Iris pigment epithelial cell (primary cell): ENCODE measurements around the gene FAM13C.
A peak's percentile ranks its signal among the peaks of the same experiment; 100 is the strongest.
"Not testable (repeated sequence)": the region's sequence is repeated elsewhere in the genome, so short reads cannot be mapped to it uniquely, and the experiment has no call there.

Experiments used
- DNase-seq: peaks from one replicate; pipeline ENCODE4 v3.0.0-alpha.2; 2011; ENCODE audit warnings: low read depth

Gene FAM13C

DNA sequence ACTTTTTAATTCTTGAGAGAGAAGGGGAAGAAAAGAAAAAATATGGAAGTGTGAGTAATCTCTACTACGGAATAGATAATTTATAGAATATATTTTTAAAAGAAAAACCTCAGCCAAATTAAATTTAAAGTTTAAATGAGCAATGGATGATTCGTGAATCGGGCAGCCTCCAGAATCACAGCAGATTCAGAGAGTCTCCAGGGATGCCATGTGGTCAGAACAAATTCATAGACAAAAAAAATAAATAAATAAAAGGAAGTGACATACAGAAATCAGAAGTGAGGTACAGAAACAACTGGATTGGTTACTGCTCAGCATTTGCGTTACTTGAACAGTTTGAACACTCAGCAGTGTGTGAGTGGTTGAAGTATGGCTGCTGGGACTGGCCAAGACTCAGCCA is 132.9 kb downstream of the FAM13C start:
- no peak for DNase-seq

DNA sequence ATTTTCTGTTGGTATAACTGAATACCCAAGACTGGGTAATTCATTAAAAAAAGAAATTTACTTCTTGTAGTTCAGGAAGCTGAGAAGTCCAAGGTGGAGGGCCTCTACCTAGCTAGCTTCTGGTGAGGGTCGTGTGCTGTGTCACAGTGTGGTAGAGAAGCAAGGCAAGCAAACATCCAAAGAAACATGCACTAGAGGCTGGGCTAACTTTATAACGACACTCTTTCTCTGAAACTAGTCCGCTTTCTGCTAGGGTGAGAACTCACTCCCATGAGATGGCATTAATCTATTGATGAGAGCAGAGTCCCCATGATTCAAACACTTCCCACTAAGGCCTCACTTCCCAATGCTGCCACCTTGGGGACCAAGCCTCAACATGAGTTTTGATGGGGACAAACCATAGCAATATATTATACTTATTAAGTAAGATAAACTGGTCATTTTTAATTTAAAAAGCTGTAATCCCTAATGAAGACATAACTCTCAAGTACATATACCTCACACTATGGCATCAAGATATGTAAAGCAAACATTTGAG is 135.1 kb downstream of the FAM13C start:
- no peak for DNase-seq

DNA sequence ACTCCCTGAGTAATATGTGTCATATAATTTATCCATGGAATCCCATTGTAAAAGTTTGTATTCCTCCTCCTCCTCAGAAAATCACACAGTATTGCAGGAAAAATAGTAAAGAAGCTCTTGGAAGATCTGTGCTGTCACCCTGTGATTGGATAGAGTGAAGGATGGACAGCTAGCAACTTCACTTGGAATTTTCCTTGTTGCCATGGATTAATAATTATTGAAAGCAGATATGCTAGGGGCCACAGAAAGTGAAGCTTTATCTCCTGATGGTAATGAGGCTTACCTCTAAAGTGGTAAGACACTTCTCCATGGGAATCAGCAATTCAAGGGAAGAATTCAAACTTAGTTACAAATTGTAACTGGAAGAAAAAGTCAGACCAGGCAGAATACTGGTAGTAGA is 137.1 kb downstream of the FAM13C start:
- no peak for DNase-seq

DNA sequence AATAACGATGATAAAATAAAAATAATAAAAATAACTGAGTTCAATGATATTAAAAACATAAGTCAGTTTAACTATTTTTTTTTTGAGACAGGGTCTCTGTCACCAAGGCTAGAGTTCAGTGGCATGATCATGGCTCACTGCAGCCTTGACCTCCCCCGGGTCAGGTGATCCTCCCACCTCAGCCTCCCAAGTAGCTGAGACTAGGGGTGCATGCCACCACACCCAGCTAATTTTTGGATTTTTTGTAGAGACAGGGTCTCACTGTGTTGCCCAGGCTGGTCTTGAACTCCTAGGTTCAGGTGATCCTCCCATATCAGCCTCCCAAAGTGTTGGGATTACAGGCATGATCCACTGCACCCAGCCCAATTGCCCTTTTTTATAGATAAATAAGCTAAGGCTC is 138.8 kb downstream of the FAM13C start:
- not testable (repeated sequence) for DNase-seq

DNA sequence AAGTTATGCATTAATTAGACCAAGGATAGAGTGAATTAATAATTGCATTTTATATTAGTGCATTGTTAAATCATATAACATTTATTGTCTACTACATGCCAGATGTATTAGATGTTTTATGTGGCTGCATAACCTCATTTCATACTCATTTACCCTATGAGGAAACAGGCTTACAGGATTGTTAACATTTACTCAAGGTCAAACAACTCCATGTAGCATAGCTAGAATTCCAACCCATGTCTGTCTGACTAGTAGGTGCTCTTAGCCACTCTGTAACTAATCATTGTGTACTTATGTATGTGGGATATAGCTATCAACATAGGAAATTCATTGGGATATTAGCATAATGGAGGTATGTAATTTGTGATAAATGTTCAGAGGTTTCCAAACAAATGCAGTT is 139.6 kb downstream of the FAM13C start:
- DNase-seq = peak; percentile 59

DNA sequence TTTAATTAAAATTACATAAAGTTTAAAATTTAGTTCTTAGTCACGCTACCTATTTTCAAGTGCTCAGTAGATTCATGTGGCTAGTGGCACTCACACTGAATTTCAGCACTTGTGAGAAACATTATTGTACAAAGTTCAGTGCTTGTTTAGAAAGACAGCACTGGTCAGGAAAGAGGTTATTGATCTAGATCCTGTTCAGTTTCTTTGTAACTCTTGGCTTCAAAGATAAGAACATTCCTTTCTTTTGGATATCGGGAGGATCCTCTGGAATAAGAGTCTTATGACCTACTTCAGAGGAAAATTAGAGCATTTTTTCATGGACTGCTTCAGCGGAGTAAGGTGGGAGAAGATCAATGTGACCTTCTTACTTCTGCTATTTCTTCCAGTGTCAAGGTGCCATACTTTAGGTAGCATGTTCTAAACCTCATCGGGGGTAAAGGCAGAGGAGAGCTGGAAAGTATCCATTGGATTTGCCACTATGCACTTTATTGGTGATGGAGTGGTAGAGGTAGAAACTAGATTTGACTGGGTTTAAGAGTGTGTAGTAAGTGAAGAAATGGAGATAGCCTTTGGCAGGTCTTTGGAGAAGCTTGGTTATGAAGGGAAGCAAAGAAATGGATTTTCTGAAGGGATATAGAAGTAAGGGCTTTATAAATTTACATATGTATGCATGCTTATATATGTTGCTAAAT is 146.0 kb downstream of the FAM13C start:
- DNase-seq = no peak

DNA sequence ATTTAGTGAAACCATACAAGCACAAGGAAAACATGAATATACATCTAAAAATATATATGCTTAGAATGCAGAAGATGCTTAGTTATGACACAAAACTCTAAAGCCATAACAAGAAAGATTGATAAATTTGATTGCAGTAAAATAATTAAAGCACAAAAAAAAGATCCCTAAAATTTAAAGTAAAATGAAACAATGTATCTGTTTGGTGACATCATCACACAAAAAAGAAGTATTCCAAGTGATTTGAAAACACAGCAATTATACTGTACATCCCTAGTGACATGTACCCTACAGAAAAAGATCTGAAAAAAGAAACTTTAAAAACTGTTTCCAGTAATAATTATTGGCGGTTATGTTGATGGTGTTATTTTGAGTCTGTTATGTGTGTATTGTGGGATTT is 148.2 kb downstream of the FAM13C start:
- no peak for DNase-seq

DNA sequence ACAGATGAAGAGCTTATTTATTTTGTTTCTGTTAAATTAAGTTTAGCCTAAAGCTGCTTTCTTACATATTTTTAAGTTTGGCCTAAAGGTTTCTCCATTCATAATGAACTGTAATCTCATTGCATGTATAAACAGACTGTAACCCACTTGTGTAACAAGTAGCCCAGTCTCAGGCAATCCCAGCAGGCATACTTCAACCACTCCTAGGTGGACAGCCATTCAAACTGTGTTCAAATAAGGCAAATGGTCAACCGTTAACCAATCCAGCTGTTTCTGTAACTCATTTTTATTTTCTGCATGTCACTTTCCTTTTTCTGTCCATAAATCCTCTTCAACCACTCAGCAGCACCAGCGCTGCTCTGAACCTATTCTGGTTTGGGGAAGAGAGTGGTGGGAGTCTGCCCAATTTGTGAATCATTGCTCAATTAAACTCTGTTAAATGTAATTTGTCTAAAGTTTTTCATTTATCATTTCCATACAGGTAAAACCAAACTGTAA is 150.0 kb downstream of the FAM13C start:
- DNase-seq = no peak

DNA sequence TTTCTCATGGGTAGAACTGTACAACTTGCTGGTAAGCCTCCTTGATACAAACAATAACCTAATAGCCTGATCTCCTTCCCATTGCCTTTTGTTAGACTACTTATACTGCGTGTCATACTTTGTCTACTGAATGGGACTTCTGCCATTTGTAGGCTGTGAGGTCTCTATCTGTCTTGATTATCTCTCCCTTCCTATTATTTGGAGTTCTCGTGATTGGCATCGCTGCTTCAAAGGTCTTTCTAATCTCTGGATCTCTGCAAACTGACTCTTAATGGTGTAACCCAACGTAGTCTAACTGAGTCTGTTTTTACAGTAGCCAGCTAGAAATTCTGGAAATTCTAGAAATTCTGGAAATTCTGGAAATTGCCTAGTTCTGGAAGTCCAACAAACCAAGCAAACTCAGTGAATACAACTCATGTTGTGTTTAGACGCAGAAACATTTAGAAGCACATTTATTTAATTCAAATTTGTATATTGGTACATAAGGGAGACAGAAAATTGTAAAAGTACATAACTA is 156.1 kb downstream of the FAM13C start:
- DNase-seq = no peak
